Smooth muscle cell (in vitro differentiated cells): ENCODE results near the gene CTNNBIP1. TPM values are rescaled to one million over a fixed set of nuclear protein-coding genes. Genes with fewer than 3 reads are reported as not detected.
A peak's percentile ranks its signal among the peaks of the same experiment; 100 is the strongest.

Source experiments
- DNase-seq: peaks from one replicate; lab custom pipeline; 2025; ENCODE audit not compliant: unreplicated experiment; lab: John Stamatoyannopoulos, UW
- H2AFZ ChIP-seq: fragments of 200-600 bp; sonication (generic); 2 replicates; pipeline ENCODE4 v1.6.0; 2016; ENCODE audit warnings: antibody characterized with exemption, low read depth, mild to moderate bottlenecking
- H3F3A ChIP-seq: fragments of 200-600 bp; sonication (generic); 2 replicates; pipeline ENCODE4 v1.6.0; 2017; ENCODE audit warnings: antibody characterized with exemption, low read depth
- H3K27ac ChIP-seq: fragments of 200-600 bp; sonication (generic); 2 replicates; pipeline ENCODE4 v1.5.1; 2016; ENCODE audit warnings: low read depth, mild to moderate bottlenecking
- H3K27me3 ChIP-seq: fragments of 200-600 bp; sonication (generic); 2 replicates; pipeline ENCODE4 v1.6.1; 2016; ENCODE audit warnings: low read depth, mild to moderate bottlenecking
- H3K36me3 ChIP-seq: fragments of 200-600 bp; sonication (generic); 2 replicates; pipeline ENCODE4 v1.5.1; 2016; ENCODE audit warnings: low read depth
- H3K4me1 ChIP-seq: fragments of 200-600 bp; sonication (generic); 2 replicates; pipeline ENCODE4 v1.5.1; 2016; ENCODE audit warnings: low read depth
- H3K4me2 ChIP-seq: fragments of 200-600 bp; sonication (generic); 2 replicates; pipeline ENCODE4 v1.6.0; 2016; ENCODE audit warnings: mild to moderate bottlenecking
- H3K4me3 ChIP-seq: fragments of 200-600 bp; sonication (generic); 2 replicates; pipeline ENCODE4 v1.5.1; 2016; ENCODE audit warnings: mild to moderate bottlenecking
- H3K79me2 ChIP-seq: fragments of 200-600 bp; sonication (generic); 2 replicates; pipeline ENCODE4 v1.6.0; 2016; ENCODE audit warnings: low read depth, mild to moderate bottlenecking
- H3K9ac ChIP-seq: fragments of 200-600 bp; sonication (generic); 2 replicates; pipeline ENCODE4 v1.6.0; 2016; ENCODE audit warnings: low read depth
- H3K9me3 ChIP-seq: fragments of 200-600 bp; sonication (generic); replicated peaks from 2 replicates; pipeline ENCODE4 v1.5.1; 2016; ENCODE audit warnings: low read depth
- H4K20me1 ChIP-seq: fragments of 200-600 bp; sonication (generic); 2 replicates; pipeline ENCODE4 v1.6.0; 2016; ENCODE audit warnings: low read depth
- WGBS: methylation state at CpG from one replicate; pipeline ENCODE4 v1.1.7; 2016; ENCODE audit warnings: low lambda C conversion rate; 5-methylcytosine and 5-hydroxymethylcytosine counted together
- polyA plus RNA-seq: library from polyadenylated mRNA; unstranded; fragments of >200 nt; fragmentation: Nextera tagmentation; extraction: Ambion mirVana; gene quantifications from 2 replicates; pipeline ENCODE4 v1.2.1, GENCODE V29; 2016
- total RNA-seq: library from RNA; depleted of rRNA; stranded (reverse); fragments of >200 nt; gene quantifications from 2 replicates; pipeline ENCODE4 v1.2.3, GENCODE V29; 2014
- TF ChIP-seq, protein P1 (sequence below): fragments of 200-600 bp; sonication (generic); IDR thresholded peaks from 2 replicates; pipeline ENCODE4 v1.5.1; 2017; ENCODE audit warnings: borderline replicate concordance, mild to moderate bottlenecking, antibody characterized with exemption; ENCODE audit not compliant: insufficient read depth, poor library complexity, severe bottlenecking

CTNNBIP1 gene
- total and polyA plus RNA-seq, 2 experiments from 2014 or later, result 27.7 to 55.1 TPM

DNA sequence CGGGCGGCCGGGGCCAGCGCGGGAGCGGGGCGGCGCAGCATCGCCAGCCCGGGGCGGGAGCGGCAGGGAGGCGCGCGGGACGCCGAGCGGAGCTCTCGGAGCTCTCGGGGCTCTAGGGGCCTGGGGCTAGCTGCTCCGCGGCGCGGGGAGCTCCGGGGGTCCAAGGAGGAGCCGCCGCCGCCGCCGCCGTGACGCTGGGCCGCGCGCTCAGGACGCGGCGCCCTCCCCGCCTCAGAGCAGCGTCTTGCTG, 86.5 kb downstream of the CTNNBIP1 start:
- no peaks in the 10 kb centered on the region for H3K36me3 ChIP-seq
- peak overlapping the region; percentile 87 for H3K4me3 ChIP-seq
- TF ChIP-seq, protein P1, sequence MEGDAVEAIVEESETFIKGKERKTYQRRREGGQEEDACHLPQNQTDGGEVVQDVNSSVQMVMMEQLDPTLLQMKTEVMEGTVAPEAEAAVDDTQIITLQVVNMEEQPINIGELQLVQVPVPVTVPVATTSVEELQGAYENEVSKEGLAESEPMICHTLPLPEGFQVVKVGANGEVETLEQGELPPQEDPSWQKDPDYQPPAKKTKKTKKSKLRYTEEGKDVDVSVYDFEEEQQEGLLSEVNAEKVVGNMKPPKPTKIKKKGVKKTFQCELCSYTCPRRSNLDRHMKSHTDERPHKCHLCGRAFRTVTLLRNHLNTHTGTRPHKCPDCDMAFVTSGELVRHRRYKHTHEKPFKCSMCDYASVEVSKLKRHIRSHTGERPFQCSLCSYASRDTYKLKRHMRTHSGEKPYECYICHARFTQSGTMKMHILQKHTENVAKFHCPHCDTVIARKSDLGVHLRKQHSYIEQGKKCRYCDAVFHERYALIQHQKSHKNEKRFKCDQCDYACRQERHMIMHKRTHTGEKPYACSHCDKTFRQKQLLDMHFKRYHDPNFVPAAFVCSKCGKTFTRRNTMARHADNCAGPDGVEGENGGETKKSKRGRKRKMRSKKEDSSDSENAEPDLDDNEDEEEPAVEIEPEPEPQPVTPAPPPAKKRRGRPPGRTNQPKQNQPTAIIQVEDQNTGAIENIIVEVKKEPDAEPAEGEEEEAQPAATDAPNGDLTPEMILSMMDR, result no peak
- H3K4me2 ChIP-seq, result peak overlapping the region; percentile 92
- H3K27me3 ChIP-seq, result no peaks in the 10 kb centered on the region
- H3K4me1 ChIP-seq, result peaks cover 26% of the 10 kb centered on the region
- H3F3A ChIP-seq, result peaks cover 35% of the 10 kb centered on the region
- no peak overlapping the region for H3K27ac ChIP-seq
- peaks cover 45% of the 10 kb centered on the region for H4K20me1 ChIP-seq
- DNase-seq, result no peak
- H3K9me3 ChIP-seq, result no peaks in the 10 kb centered on the region
- WGBS, result 0% methylated on average over 9 of the region's 40 CpGs
- peaks cover 39% of the 10 kb centered on the region for H3K79me2 ChIP-seq
- H3K9ac ChIP-seq, result no peak overlapping the region
- H2AFZ ChIP-seq, result no peak overlapping the region

DNA sequence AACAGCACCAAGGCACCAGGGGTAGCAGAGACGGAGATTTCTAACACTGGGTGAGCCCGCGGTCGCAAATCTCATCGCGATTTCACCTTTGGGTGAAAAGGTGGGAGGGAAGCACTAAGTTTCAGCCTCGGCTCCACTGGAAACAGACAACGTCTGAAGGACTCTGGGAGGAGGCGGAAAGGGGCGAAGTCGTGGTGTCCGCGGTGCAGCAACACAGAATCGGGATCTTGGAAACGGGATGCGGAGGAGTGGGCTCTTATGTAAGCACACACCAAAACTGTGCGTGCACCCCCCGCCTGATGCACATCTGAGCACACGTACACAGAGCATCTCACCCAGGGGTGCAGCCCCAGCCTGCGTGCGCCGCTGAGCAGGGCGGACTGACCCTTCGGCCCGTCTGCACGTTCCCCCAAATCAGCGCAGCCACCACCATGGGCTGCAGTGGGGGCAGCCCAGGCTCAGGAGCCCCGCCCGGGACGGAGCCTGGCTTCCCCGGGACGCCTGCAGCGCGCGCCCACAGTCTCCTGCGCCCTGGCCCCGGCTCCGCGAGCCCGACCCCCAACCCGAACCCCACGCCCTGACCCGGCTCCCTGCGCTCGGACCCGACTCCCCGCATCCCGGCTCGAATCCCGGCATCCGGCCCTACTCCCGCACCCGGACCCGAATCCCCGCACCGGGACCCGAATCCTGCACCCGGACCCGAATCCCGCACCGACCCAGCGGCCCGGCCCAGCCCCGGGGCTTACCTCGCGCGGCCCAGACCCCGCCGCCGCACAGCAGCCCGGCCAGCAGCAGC, 87.0 kb downstream of the CTNNBIP1 start:
- WGBS, result 1% methylated on average over 61 of the region's 71 CpGs
- H3K79me2 ChIP-seq, result peaks cover 44% of the 10 kb centered on the region
- no peaks in the 10 kb centered on the region for H3K9me3 ChIP-seq
- DNase-seq, result no peak
- H2AFZ ChIP-seq, result peak overlapping the region; percentile 50
- peak overlapping the region; percentile 2 for H3K9ac ChIP-seq
- H3K4me2 ChIP-seq, result peak overlapping the region; percentile 92
- H3K27ac ChIP-seq, result no peak overlapping the region
- H3K27me3 ChIP-seq, result no peaks in the 10 kb centered on the region
- peaks cover 26% of the 10 kb centered on the region for H3K4me1 ChIP-seq
- H3K36me3 ChIP-seq, result no peaks in the 10 kb centered on the region
- H3K4me3 ChIP-seq, result peak overlapping the region; percentile 87
- peaks cover 35% of the 10 kb centered on the region for H3F3A ChIP-seq
- peaks cover 50% of the 10 kb centered on the region for H4K20me1 ChIP-seq
- TF ChIP-seq, protein P1, result no peak

DNA sequence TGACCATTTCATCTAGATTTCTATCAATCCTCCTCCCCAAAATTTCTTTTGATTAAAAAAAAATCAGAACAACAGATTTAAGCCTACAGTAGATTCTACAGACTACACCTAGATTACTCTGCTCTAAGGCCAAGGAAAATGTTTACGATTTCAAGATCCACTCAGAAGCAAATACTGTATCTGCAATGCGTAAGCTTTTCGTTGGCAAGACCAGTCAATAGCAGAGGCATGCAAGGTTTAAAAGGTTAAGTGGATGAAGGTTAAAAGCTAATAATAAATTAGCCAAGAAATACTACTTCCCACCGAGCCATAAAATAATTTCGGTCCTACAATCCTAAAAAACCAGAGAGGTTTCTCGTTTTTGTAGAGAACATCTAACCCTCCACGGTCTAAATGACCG, 87.6 kb downstream of the CTNNBIP1 start:
- H3K36me3 ChIP-seq, result no peaks in the 10 kb centered on the region
- no peaks in the 10 kb centered on the region for H3K27me3 ChIP-seq
- H3K4me3 ChIP-seq, result peak overlapping the region; percentile 87
- no peaks in the 10 kb centered on the region for H3K9me3 ChIP-seq
- peaks cover 50% of the 10 kb centered on the region for H3K79me2 ChIP-seq
- peaks cover 56% of the 10 kb centered on the region for H4K20me1 ChIP-seq
- peaks cover 35% of the 10 kb centered on the region for H3F3A ChIP-seq
- no peak for DNase-seq
- H3K4me1 ChIP-seq, result peaks cover 27% of the 10 kb centered on the region
- 5% methylated on average over 8 of the region's 8 CpGs for WGBS
- TF ChIP-seq, protein P1, result no peak
- peak overlapping the region; percentile 92 for H3K4me2 ChIP-seq
- peak overlapping the region; percentile 50 for H2AFZ ChIP-seq
- H3K9ac ChIP-seq, result peak overlapping the region; percentile 2
- no peak overlapping the region for H3K27ac ChIP-seq

DNA sequence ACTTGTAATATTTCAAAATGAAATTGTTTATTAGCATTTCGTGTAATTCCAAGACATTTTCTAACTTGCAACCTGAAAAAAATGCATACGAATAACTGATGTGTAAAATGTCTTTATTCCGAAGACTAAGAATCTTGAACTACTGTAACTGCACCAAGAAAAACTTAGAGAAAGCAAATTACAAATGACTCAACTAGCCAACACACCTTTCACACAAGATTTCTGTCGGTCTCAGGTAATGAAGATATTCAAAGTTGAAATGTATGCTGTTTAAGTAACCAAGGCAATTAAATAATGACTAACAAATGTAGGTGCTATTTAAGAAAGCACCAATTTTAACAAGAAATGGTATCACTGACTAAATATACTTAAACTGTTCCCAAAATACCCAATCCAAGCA, 88.4 kb downstream of the CTNNBIP1 start:
- no peak overlapping the region for H3K9ac ChIP-seq
- H3K9me3 ChIP-seq, result no peaks in the 10 kb centered on the region
- H3K27me3 ChIP-seq, result no peaks in the 10 kb centered on the region
- no peak for DNase-seq
- TF ChIP-seq, protein P1, result no peak
- H3K4me1 ChIP-seq, result peaks cover 30% of the 10 kb centered on the region
- H3K79me2 ChIP-seq, result peaks cover 58% of the 10 kb centered on the region
- H3F3A ChIP-seq, result peaks cover 35% of the 10 kb centered on the region
- H3K36me3 ChIP-seq, result no peaks in the 10 kb centered on the region
- 88% methylated on average over 4 of the region's 4 CpGs for WGBS
- H2AFZ ChIP-seq, result no peak overlapping the region
- no peak overlapping the region for H3K27ac ChIP-seq
- H3K4me2 ChIP-seq, result peak overlapping the region; percentile 92
- peak overlapping the region; percentile 87 for H3K4me3 ChIP-seq
- peaks cover 64% of the 10 kb centered on the region for H4K20me1 ChIP-seq
